GM12891 (cell line): ENCODE results near the gene ZNF280B.

Experiments
- POLR2A ChIP-seq: IDR thresholded peaks from 2 replicates; pipeline ENCODE4 v1.6.1; 2011; ENCODE audit warnings: low read depth, low read length, control low read depth
- POLR2AphosphoS5 ChIP-seq: IDR thresholded peaks from 2 replicates; pipeline ENCODE4 v1.6.1; 2011; ENCODE audit warnings: low read depth, low read length, control low read depth

DNA sequence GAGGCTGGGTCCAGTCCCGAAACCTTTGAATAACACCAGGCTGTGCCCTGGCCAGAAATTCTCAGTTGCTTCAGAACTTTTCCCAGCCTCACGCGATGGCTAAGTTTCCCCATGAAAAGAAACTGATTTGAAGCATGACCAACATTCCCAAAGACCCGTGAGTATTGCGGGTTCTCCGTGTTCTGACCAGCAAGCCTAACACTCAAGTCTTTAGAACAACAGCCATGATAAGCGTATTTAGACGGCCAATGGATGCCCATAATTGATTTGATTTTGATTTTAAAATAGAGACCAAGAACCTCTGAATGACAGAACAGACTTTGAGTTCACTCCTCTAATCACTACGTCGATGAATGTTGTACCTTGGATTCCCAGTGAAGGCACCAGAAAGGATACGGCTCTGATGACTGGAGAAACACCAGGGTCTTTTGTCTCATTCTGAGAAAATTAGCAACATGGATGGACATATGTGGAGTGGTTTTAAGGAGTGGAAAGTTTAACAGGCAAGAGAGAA lies 43.9 kb downstream of the ZNF280B start:
- TF ChIP-seq POLR2A: no peak
- no peak for TF ChIP-seq POLR2AphosphoS5
